Activated CD4-positive, alpha-beta memory T cell treated with anti-CD3 and anti-CD28 coated beads, Interleukin-2, amount 10 ng/mL, durations not matched to agents 7 days and 5 days (primary cell): ENCODE results near the gene ENDOU. TPM values are rescaled to one million over a fixed set of nuclear protein-coding genes. Genes with fewer than 3 reads are reported as not detected.

Experiments
- CTCF ChIA-PET: fragments of 350-600 bp; sonication (Branson Sonifier 250); formaldehyde crosslinking; loops from one replicate; lab custom pipeline; 2021; ENCODE audit warnings: antibody characterized with exemption, inconsistent platforms; lab: Charles Lee
- POLR2A ChIA-PET: fragments of 350-600 bp; sonication (Branson Sonifier 250); formaldehyde crosslinking; loops from one replicate; lab custom pipeline; 2021; ENCODE audit warnings: antibody characterized with exemption; lab: Charles Lee
- DNase-seq: peaks from one replicate; pipeline ENCODE4 v3.0.0-alpha.2; 2020
- H3K27ac Mint-ChIP-seq: one replicate; pipeline ENCODE4 v1.8.0; 2021; ENCODE audit warnings: mild to moderate bottlenecking, mixed read lengths
- H3K27me3 Mint-ChIP-seq: one replicate; pipeline ENCODE4 v1.8.0; 2021; ENCODE audit warnings: mixed read lengths
- H3K36me3 Mint-ChIP-seq: one replicate; pipeline ENCODE4 v1.8.0; 2021; ENCODE audit warnings: low read depth, mixed read lengths
- H3K4me1 Mint-ChIP-seq: one replicate; pipeline ENCODE4 v1.8.0; 2021; ENCODE audit warnings: mixed read lengths
- H3K4me3 Mint-ChIP-seq: one replicate; pipeline ENCODE4 v1.8.0; 2021; ENCODE audit warnings: mild to moderate bottlenecking, mixed read lengths
- H3K9me3 Mint-ChIP-seq: one replicate; pipeline ENCODE4 v1.8.0; 2021; ENCODE audit warnings: mixed read lengths
- total RNA-seq, 2 experiments: library from RNA; stranded (reverse); gene quantifications; one replicate each; pipeline ENCODE4 v1.2.3, GENCODE V29; 2021

The ENDOU gene
- total RNA-seq, 2 experiments from 2014 or later = not detected

DNA sequence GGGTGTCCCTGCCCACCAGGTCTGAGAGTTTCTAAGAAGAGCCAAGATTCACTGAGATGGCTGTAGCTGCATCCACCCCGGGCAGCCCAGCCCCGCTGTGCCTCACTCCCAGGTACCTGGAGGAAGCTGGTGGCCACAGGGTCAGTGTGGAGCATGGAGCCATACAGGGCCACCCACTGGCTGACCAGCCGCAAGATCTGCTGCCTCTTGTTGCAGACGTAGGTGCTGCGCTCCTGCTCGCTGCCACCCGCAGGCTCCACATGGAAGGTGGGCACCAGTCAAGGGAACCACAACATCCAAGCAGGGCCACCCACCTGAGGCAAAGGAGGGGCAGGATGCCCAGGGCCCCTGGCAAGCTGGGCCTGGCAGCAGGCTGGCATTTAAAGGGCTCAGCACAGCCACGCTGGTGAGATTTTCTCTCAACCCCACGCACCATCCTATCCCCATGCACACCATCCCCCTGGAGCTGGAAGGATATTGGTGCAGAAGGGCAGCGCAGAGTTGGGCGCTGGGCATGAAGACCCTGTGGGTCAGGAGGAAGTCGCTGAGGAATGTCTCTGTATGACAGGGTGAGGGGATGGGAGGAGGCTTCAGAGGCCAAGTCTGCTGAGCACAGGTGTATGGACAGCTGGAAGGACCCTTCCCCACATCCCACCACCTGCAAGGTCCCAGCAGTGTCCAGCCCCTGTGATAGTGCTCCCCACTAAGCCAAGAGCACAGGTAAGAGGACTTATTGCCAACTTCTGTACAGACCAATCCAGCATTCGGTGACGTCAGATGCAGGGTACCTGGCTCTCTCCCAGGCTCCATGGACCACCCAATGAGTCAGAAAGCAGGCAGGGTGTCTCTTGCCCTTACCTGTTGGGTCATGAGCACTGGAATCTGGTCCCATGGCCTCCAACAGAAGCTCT, 22.6 kb upstream of the ENDOU start:
- CTCF ChIA-PET = interaction anchor here (1.4 to 13.6 kb wide), 2 partner anchors 10 to 26 kb away, joined by 3 to 431 read pairs; partner anchors contain the start of gene SLC48A1
- DNase-seq = no peak
- Mint-ChIP-seq H3K4me3 (no peak overlapping the region), H3K27me3 (peaks cover 19% of the 10 kb centered on the region), H3K27ac (no peak overlapping the region), H3K4me1 (no peaks in the 10 kb centered on the region), H3K9me3 (no peaks in the 10 kb centered on the region), H3K36me3 (no peaks in the 10 kb centered on the region)
- POLR2A ChIA-PET = interaction anchor here (1.2 to 1.7 kb wide), 2 partner anchors 8 to 32 kb away, joined by 4 to 5 read pairs; no protein-coding TSS in a partner anchor

DNA sequence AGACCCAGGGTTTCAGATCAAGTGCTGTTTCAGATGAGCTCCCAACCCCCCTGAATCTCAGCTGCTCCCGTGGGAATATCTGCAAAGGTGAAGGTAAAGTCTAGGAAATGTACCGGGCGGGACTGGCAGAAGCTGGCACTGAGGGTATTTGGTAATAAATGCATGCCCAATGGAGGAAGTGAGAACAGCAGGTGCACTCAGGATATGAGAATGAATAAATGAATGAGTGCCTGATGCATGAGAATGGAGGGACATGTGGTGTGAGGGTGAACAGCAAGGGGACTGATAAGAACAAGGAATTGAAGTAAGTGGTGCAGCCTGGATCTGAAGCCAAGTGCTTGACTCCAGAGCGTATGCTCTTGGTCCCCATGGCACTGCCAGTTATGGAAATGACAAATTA, 21.8 kb upstream of the ENDOU start:
- H3K4me1 Mint-ChIP-seq = peaks cover 4% of the 10 kb centered on the region
- no peaks in the 10 kb centered on the region for H3K9me3 Mint-ChIP-seq
- ChIA-PET POLR2A (interaction anchor here (1.7 kb wide), 1 partner anchor 8 kb away, joined by 4 read pairs; no protein-coding TSS in a partner anchor), CTCF (interaction anchor here (1.4 to 13.6 kb wide), 2 partner anchors 11 to 27 kb away, joined by 3 to 431 read pairs; partner anchors contain the start of gene SLC48A1)
- DNase-seq = no peak
- H3K4me3 Mint-ChIP-seq = no peak overlapping the region
- no peak overlapping the region for H3K27ac Mint-ChIP-seq
- no peaks in the 10 kb centered on the region for H3K36me3 Mint-ChIP-seq
- peaks cover 19% of the 10 kb centered on the region for H3K27me3 Mint-ChIP-seq

DNA sequence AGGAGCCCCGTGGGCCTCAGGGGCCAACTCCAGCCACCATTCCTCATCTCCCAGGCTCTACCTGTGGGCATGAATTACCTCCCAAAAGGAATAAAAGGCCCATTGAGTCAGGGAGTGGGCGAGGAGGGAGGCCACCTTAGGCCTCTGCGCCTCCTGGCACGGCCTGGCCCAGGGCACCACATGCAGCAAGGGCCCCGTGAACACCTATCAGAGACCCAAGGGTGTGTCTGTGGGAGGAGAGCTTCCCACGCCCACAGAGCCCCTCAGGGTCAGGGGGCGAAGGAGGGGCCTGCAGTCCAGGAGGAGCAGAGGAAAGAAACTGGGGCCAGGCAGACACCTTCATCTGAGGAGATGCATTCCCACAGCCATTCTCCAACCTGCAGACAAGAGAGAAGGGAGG, 21.2 kb upstream of the ENDOU start:
- POLR2A ChIA-PET = interaction anchor here (1.7 kb wide), 1 partner anchor 9 kb away, joined by 4 read pairs; no protein-coding TSS in a partner anchor
- CTCF ChIA-PET = interaction anchor here (1.4 to 13.6 kb wide), 2 partner anchors 12 to 27 kb away, joined by 3 to 431 read pairs; partner anchors contain the start of gene SLC48A1

DNA sequence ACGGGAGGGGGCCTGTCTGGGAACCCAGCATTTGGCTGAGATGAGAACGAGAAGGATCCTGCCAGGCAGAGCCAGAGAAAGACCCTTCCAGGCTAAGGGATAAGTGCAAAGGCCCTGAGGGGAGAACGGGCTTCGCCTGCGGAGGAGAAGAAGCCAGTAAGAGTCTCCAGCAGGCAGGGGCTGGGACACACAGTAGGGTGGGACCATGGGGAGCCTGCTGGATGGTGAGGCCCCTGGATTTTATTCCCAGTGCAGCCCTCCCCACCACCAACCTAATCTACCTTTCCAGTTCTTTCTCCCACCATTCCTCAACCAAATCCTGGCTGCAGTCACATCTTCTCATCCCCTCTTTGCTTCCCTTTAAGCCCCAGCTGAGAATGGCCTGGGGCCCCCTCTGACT, 20.8 kb upstream of the ENDOU start:
- H3K4me1 Mint-ChIP-seq = peaks cover 14% of the 10 kb centered on the region
- H3K27me3 Mint-ChIP-seq = peaks cover 19% of the 10 kb centered on the region
- DNase-seq = no peak
- H3K27ac Mint-ChIP-seq = no peak overlapping the region
- ChIA-PET CTCF (interaction anchor here (13.6 kb wide), 1 partner anchor 28 kb away, joined by 431 read pairs; the partner anchor contains the start of gene SLC48A1), POLR2A (interaction anchor here (1.7 kb wide), 1 partner anchor 10 kb away, joined by 4 read pairs; no protein-coding TSS in a partner anchor)
- H3K9me3 Mint-ChIP-seq = no peaks in the 10 kb centered on the region
- H3K4me3 Mint-ChIP-seq = no peak overlapping the region
- H3K36me3 Mint-ChIP-seq = no peaks in the 10 kb centered on the region

More for the DNA sequence above, 21.2 kb upstream of the ENDOU start:
- DNase-seq = no peak
- no peak overlapping the region for H3K4me3 Mint-ChIP-seq
- H3K36me3 Mint-ChIP-seq = no peaks in the 10 kb centered on the region
- H3K4me1 Mint-ChIP-seq = peaks cover 9% of the 10 kb centered on the region
- H3K9me3 Mint-ChIP-seq = no peaks in the 10 kb centered on the region
- H3K27ac Mint-ChIP-seq = no peak overlapping the region
- peaks cover 19% of the 10 kb centered on the region for H3K27me3 Mint-ChIP-seq

DNA sequence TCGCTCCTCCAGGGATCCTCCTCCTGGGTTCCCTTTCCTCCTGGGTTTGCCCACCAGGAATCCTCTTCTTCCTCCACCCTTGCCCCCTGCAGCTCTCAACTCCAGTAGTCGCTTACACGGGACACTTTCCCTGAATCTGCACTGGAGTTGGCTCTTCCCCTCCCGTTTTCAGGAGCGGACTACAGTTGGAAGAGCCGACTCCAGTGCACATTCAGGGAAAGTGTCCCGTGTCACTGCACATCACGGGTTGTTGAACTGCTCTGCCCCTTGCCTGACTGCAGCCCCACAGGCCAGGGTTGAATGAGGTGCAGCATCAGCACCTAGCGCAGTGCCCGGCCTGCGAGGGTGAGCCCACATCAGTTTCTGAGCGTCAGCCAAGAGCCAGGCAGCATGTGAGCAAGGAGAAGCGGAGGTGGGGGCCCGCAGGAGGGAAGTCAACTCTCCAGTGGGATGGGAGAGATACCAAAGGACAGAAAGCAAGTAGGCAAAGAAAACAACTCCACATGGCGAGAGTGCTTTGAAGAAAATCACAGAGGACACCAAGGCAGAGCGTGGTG, 20.3 kb upstream of the ENDOU start:
- Mint-ChIP-seq H3K4me3 (no peak overlapping the region), H3K9me3 (no peaks in the 10 kb centered on the region), H3K4me1 (peaks cover 14% of the 10 kb centered on the region), H3K27ac (no peak overlapping the region), H3K36me3 (no peaks in the 10 kb centered on the region), H3K27me3 (peaks cover 19% of the 10 kb centered on the region)
- no peak for DNase-seq
- POLR2A ChIA-PET = interaction anchor here (1.3 to 6.6 kb wide), 3 partner anchors 10 to 529 kb away, joined by 3 to 48 read pairs (median 4); no protein-coding TSS in a partner anchor
- CTCF ChIA-PET = interaction anchor here (1.7 to 13.6 kb wide), 4 partner anchors 12 to 95 kb away, joined by 5 to 431 read pairs (median 214); partner anchors contain the start of genes RAPGEF3 and SLC48A1

DNA sequence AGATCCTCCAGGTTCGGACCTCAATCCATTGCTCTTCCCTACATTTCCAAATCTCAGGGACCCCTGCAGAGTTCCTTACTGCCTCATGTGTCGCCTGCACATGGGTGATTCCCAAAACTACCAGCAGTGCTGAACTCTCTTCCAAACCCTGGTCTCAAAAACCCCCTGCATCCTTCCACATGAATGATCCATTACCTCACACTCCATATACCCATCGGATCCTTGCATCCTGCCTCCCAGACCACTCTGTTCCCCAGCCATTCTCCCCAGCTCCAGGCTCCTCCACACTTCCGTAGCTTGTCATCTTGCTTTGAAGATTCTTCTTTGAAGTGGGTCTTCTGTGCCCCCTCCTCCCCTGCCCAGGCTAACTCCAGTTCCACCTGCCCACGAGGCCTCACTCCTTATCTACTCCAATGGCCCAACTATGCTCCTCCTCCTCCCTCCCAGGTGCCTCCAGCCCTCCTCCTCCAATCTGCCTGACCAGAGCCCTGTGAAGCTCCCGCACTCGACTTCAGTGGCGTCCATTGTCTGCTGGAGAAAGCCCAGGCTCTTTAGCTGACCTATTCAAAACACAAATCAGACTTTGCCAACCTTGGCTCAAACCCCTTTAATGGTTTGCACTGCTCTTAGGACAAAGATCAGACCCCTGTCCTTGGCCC, 19.6 kb upstream of the ENDOU start:
- no peaks in the 10 kb centered on the region for H3K9me3 Mint-ChIP-seq
- H3K27ac Mint-ChIP-seq = no peak overlapping the region
- H3K27me3 Mint-ChIP-seq = peaks cover 18% of the 10 kb centered on the region
- H3K4me1 Mint-ChIP-seq = peaks cover 17% of the 10 kb centered on the region
- POLR2A ChIA-PET = interaction anchor here (1.1 to 6.6 kb wide), 4 partner anchors 34 to 529 kb away, joined by 3 to 48 read pairs (median 5); no protein-coding TSS in a partner anchor
- no peaks in the 10 kb centered on the region for H3K36me3 Mint-ChIP-seq
- CTCF ChIA-PET = interaction anchor here (0.9 to 13.6 kb wide), 12 partner anchors 13 to 205 kb away, joined by 4 to 431 read pairs (median 34); partner anchors contain the start of genes RAPGEF3, RPAP3 and SLC48A1
- no peak for DNase-seq
- no peak overlapping the region for H3K4me3 Mint-ChIP-seq

DNA sequence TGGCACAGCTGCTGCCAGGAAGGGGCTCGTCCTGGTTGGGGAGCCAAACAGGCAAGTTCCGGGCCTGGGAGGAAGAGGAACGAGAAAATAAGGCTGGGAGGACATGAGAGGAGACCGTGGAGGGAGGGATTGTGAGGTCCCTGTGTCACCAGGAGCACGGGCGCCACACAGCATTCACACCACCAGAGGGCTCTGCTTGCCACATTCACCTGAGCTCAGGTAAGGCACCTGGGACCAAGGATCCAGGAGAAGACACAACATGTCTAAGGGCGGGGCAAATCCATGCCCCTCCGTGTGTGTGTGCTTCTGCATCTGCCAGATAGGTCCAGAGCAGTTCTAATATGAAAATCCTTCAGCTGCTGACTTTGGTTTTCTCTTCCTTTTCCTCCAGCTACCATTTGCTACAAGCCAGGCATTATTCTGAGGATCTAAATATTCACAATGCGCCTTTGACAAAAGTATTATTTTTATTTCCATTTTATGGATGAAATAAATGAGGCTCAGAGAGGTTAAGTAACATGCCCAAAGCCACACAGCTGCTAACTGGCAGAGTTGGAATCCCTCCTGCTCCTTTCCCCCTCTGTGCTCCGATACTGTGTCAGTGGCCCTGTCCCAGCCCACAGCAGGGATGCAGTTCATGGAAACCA, 18.8 kb upstream of the ENDOU start:
- CTCF ChIA-PET = interaction anchor here (0.9 to 13.6 kb wide), 15 partner anchors 12 to 207 kb away, joined by 3 to 431 read pairs (median 22); partner anchors contain the start of genes RAPGEF3, RPAP3 and SLC48A1
- POLR2A ChIA-PET = interaction anchor here (0.8 to 6.6 kb wide), 7 partner anchors 12 to 528 kb away, joined by 3 to 48 read pairs (median 3); no protein-coding TSS in a partner anchor
- H3K9me3 Mint-ChIP-seq = no peaks in the 10 kb centered on the region
- H3K27ac Mint-ChIP-seq = no peak overlapping the region
- H3K36me3 Mint-ChIP-seq = no peaks in the 10 kb centered on the region
- DNase-seq = peak; percentile 61
- H3K27me3 Mint-ChIP-seq = peaks cover 17% of the 10 kb centered on the region
- H3K4me3 Mint-ChIP-seq = no peak overlapping the region
- H3K4me1 Mint-ChIP-seq = peaks cover 20% of the 10 kb centered on the region

DNA sequence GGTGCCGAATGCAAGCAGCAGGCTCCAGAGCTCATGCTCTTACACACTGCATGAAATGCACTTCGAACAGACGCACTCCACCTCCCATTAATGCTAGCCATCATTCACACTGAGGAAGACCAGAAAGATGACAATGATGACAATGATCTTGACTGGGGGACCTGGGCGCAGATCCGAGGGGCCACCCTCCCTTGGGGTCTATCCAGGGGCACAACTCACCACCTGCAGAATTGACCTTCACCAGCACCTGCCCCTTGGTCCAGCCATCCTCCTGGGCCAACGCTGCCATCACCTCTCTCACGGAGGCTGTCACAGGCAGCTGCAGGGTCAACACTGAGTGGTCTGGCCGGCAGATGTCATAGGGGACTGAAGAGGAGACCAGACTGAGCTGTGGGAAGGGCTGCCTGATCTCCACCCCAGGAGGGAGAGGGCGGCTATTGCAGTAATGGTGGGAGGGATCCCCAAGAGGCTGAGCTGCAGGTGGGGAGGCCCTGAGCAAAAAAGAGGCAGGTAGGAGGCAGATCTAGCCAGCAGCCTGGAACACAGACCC, 18.1 kb upstream of the ENDOU start:
- ChIA-PET CTCF (interaction anchor here (0.7 to 13.6 kb wide), 34 partner anchors 11 to 440 kb away, joined by 3 to 431 read pairs (median 6); partner anchors contain the start of genes CCDC184, ENDOU, RAPGEF3 and RPAP3), POLR2A (interaction anchor here (0.8 to 6.6 kb wide), 11 partner anchors 10 to 96 kb away, joined by 3 to 48 read pairs (median 6); no protein-coding TSS in a partner anchor)
- Mint-ChIP-seq H3K4me1 (peaks cover 20% of the 10 kb centered on the region), H3K27ac (no peak overlapping the region), H3K9me3 (no peaks in the 10 kb centered on the region), H3K27me3 (peaks cover 17% of the 10 kb centered on the region), H3K36me3 (no peaks in the 10 kb centered on the region), H3K4me3 (no peak overlapping the region)
- DNase-seq = no peak

DNA sequence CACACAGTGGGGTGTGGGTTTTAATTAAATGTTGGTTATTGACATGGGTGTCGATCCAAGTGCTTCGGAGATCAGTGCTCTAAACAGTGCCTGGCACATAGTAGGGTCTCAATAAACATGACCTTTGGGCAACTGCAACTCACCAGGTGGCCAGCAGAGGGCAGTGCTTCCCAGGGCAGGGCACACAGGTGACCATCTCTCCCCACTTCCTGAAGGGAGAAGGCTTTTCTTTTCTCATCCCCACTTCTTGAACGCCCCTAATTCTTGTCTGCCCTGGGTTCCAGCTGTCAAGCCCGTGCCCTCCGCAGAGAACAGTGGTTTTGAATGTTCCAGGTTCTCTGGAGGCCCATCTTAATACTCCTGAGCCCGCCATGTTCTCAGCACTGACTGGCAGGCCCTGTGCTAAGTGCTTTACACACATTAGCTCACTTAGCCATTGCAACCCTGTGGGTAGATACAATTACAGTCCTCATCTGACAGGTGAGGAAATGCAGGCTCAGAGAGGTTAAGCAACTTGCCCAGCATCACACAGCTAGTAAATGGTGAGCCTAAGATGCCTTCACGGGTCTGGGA, 17.0 kb upstream of the ENDOU start:
- ChIA-PET CTCF (interaction anchor here (0.6 to 13.6 kb wide), 37 partner anchors 10 to 441 kb away, joined by 3 to 431 read pairs (median 4); partner anchors contain the start of genes CCDC184, ENDOU, RAPGEF3 and RPAP3), POLR2A (interaction anchor here (0.8 to 6.6 kb wide), 15 partner anchors 9 to 163 kb away, joined by 3 to 48 read pairs (median 3); partner anchors contain the start of genes RPAP3 and VDR)
- H3K36me3 Mint-ChIP-seq = no peaks in the 10 kb centered on the region
- no peak overlapping the region for H3K4me3 Mint-ChIP-seq
- H3K27ac Mint-ChIP-seq = no peak overlapping the region
- H3K27me3 Mint-ChIP-seq = peaks cover 17% of the 10 kb centered on the region
- no peaks in the 10 kb centered on the region for H3K9me3 Mint-ChIP-seq
- DNase-seq = peak; percentile 82
- peaks cover 20% of the 10 kb centered on the region for H3K4me1 Mint-ChIP-seq

DNA sequence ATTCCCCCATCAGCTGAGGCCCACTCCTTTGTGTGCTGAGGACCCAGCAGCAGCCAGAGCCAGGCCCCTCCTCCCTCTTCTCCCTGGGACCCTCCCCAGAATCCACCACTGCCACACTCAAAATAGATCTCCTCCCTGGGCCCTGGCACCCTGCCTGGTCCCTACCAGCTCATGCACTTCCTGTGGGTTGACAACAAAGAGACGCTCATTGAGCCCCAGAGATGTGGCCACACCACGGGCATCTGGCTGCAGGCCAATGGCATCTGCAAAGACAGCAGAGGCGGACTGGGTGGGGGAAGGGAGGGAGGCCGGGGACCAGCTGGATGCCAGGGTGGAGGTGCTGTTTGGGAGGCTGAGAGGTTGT, 16.0 kb upstream of the ENDOU start:
- Mint-ChIP-seq H3K36me3 (no peaks in the 10 kb centered on the region), H3K27ac (peak overlapping the region; percentile 9), H3K4me3 (no peak overlapping the region), H3K27me3 (peaks cover 15% of the 10 kb centered on the region), H3K4me1 (peaks cover 20% of the 10 kb centered on the region), H3K9me3 (no peaks in the 10 kb centered on the region)
- ChIA-PET POLR2A (interaction anchor here (0.6 to 6.6 kb wide), 12 partner anchors 8 to 164 kb away, joined by 3 to 48 read pairs (median 4); partner anchors contain the start of gene VDR), CTCF (interaction anchor here (0.6 to 13.6 kb wide), 24 partner anchors 9 to 877 kb away, joined by 3 to 431 read pairs (median 10); partner anchors contain the start of genes ENDOU, RAPGEF3, RPAP3 and SLC48A1)
- DNase-seq = peak; percentile 61
